ENCODE measurements around the gene DLG2. TPM values are rescaled to one million over a fixed set of nuclear protein-coding genes. Genes with fewer than 3 reads are reported as not detected.

The DLG2 gene
- total RNA-seq, 1 donor from 2014 or later, result 14.4 TPM

DNA sequence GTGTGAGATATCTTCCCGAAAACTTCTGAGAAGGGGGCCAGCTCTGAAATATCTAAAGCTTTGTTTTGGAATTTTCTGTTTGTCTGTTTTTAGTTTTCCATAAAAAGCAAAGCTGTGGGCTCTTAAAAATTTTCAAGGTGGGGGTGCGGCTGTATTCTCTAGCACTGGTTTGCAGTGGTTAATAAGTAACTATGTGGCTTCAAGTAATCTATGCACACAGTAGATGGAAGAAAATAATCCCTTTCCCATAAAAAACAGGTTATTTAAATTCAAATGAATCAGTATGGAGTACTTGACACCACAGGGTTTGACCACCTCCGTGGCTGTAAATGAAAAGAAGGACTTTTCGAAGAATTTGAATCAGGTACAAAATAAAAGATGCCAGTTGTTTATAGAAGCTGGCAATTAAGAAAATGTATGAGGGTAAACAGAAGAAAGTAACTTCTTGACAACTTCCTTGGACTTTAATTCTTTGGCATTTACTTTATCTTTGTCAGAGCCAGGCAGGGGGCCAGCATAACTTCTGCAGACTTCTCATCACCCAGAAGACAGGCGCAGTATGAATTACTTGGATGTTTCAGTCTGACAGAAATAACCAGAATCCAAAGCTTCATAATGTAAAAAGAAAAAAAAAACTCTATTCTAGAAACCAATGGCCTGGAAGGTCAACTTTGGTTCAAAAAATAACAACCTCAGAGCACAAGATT is 981.0 kb downstream of the DLG2 start:
- DNase-seq, result no peak

- DNase-seq, result no peak
These were observed 984.6 kb downstream of the DLG2 start for GRCh38 chr11:84642500-84642899.

DNA sequence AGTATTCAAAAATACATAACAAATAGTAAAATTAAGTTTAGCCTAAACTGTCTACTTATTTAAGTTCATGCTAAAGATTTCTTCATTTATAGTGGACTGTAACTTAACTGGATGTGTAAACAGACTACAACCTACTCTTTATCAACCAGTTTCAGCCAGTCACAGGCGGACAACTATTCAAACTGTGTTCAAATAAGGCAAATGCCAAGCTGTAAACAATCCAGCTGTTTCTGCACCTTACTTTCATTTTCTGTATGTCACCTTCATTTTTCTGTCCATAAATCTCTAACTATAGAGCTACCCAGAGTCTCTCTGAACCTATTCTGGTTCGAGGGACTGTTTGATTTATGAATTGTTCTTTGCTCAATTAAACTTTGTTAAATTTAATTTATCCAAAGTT is 992.8 kb downstream of the DLG2 start:
- no peak for DNase-seq

- DNase-seq, result no peak
These were observed 998.1 kb downstream of the DLG2 start for GRCh38 chr11:84628871-84629620.

- DNase-seq, result no peak
These were observed 1000.9 kb downstream of the DLG2 start for GRCh38 chr11:84626256-84626655.

- no peak for DNase-seq
These were observed 1014.5 kb downstream of the DLG2 start for GRCh38 chr11:84612645-84613044.

- DNase-seq, result no peak
These were observed 1018.3 kb downstream of the DLG2 start for GRCh38 chr11:84608837-84609196.

DNA sequence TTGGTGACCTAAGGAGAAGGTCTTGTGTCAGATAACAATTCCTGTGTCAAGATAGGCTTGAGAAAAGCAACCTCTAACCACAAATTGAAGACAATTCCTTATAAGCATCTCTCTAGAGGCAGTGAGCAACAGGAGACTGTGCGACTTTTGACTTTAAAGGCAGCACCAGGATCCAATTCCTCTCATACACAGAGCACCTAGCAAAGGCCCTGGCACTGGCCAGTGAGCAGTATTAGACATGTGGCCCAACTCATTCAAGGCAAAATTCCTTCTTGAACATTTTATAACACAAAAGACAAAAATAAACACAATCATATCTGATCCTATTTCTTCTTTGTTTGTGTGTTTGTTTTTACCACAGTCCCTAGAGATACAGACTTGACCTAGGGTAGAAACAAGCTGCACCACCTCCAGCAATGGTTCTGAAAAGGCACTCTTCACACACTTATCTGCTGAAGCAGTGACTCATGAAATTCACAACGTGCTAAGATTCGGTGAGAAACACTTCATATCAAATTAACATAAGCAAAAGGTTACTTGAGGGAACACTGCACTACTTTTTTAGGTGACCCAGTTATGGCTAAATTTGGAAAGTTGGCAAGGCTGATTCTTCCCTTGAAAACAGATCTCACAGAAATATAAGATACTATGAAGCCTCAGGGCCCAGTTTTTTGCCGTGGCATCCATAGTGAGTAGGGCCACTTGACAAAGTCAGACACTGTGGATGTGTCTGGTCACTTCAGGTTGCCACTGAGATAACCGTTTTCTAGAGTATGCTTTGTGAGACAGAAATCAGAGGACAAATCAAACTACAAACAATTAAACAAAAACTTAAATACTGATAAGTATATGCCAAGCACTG is 1018.9 kb downstream of the DLG2 start:
- no peak for DNase-seq

GRCh38 chr11:84594602-84595001 is 1032.5 kb downstream of the DLG2 start:
- peak; percentile 7 for DNase-seq

DNA sequence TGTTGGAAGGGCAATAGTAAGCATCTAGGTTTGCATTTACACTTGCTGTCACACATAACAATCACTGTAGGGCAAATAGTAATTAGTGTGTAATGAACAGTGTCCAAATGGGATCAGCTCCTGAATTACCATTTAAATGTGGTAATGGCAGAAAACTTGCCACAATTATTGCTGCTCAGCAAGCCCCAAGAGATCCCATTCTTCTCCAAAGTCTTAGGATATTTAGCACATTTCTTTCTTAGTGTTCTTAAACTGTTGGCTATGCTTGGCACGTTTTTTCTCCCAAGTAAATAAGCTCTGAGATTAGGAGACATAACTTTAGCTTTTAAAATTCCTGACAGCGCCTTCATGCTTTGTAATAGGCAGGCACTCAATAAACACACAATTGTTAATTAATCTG is 1037.0 kb downstream of the DLG2 start:
- DNase-seq, result no peak

GRCh38 chr11:84588131-84588829 is 1038.9 kb downstream of the DLG2 start:
- no peak for DNase-seq

DNA sequence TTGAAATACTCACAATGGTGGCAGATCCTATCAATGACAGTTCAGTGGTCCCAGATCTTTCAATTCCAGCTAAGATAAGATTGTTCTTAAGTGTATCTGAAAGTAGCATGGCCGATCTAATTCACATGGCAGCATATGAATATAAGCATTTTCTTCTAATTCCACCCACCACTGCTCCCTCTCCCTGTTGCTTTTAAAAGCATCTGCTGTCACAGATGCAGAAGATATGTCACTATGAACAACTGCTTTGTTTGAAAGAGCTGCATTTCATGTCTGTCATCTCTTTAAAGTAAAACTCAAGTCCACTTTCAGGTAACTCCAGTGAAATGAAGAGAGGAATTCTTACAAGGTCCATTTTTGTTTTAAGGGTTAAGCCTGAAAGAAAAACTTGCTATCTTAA is 1044.0 kb downstream of the DLG2 start:
- DNase-seq, result no peak

GRCh38 chr11:84581083-84581482 is 1046.1 kb downstream of the DLG2 start:
- DNase-seq, result no peak

DNA sequence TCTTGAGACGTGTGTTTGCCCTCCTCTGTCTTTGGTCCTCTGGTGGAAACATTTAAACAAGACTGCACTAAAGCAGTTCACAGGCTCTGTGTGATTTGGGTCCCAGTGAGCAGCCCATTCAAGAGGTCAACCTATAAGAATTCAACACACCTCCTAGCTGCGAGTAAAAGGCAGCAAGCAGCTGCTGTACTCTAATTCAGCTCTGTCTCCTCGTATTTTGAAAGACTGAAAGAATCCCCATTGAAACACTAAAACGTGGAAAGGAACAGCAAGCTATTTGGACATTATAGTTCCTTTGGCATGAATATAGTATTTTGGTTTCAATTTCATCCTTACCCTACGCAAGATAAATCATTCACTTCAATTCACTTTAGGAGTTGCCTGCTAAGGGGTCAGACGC is 1046.7 kb downstream of the DLG2 start:
- DNase-seq, result no peak

DNA sequence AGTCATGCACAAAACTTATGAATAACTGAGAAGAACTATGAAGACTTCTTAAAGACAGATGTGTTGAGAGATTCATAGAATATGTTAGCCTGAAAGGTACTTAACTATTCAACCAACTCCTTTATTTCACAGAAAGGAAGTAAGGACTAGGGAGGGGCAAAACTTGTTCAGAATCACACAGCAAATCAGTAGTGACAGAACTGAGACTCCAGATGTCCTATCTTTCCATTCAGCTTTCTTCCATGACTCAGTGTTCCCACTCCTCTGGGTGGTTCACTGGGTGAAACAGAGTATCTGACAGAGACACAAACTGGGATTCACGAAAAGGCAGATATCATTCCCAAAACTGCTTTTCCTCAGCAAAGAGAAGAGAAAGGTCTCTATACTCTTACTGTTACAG is 1053.3 kb downstream of the DLG2 start:
- DNase-seq, result no peak

- DNase-seq, result no peak
These were observed 1060.5 kb downstream of the DLG2 start for GRCh38 chr11:84566671-84567070.

- DNase-seq, result no peak
These were observed 1062.3 kb downstream of the DLG2 start for GRCh38 chr11:84564867-84565184.

- peak; percentile 54 for DNase-seq
These were observed 1062.8 kb downstream of the DLG2 start for GRCh38 chr11:84564180-84564866.

- no peak for DNase-seq
These were observed 1063.8 kb downstream of the DLG2 start for GRCh38 chr11:84563356-84563755.

GRCh38 chr11:84560206-84560605 is 1066.9 kb downstream of the DLG2 start:
- no peak for DNase-seq

GRCh38 chr11:84558085-84558905 is 1068.8 kb downstream of the DLG2 start:
- peak; percentile 74 for DNase-seq

Measured in tongue (tissue), 2 donors.